NCI-H2081 (cell line): ENCODE results near the gene C1orf87.

Experiments used
- DNase-seq, 2 experiments: peaks; one replicate each; lab custom pipeline; 2025; lab: John Stamatoyannopoulos, UW

The C1orf87 gene

DNA sequence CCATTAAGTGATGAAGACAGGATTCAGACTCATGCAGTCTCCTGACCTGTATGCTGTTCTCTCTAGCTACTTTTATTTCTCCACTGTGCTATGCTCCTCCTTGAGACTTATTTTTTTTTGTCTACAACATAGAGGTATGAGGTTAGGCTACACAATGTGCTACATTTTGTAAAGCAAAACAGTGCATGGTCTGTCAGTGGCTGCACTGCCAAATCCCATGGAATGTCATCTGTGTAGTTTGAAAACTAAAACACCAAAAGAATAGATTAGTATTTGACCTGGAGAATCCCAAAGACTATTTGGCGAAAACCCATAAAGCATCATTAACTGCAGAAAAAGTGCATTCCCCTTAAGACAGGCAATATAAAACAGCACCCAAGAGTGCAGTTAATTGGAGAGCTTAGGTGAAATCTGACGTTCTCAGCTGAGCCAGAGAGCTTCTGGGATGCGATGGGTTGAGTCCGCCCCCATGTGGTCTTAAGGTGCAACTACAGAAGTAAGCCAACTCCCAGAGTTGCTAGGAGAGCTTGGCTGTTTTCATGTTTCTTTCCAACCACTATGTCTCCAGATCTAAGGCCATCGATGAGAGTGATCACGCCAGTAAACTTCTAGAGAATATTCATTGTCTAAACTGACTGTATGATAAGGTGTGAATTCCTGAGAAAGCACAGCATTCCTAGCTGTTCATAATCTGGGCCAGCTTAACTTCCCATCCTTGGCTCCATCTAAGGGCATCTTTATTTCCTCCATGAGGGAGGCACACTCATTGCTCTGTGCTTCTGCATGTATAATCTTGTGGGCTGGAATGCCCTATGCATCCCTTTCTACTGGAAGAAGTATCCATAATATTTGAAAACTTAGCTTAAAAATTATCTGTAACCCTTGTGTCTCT lies 126.3 kb downstream of the C1orf87 start:
- peak; percentile 68 to 72 for DNase-seq

DNA sequence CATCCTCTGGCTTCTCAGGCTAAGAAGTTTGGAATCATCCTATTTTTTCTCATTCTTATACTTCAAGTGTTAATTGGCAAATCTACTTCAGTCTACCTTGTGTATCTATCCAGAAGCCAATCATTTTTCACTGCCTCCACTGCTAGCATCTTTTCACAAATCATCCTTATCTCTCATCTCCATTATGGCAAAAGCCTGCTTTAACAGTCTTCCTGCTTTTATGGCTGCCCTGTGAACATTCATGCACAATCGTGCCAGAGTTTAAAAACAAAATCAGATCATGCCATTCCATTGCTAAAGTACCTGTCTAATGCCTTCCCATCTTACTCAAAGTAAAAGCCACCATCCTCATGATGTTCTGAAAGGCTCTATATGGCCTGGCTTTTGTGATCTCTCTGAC lies 127.8 kb downstream of the C1orf87 start:
- no peak for DNase-seq
